ENCODE measurements around the gene HOXD10. TPM values are rescaled to one million over a fixed set of nuclear protein-coding genes. Genes with fewer than 3 reads are reported as not detected.

HOXD10 gene
- total and polyA plus RNA-seq, 12 donors: not detected

DNA sequence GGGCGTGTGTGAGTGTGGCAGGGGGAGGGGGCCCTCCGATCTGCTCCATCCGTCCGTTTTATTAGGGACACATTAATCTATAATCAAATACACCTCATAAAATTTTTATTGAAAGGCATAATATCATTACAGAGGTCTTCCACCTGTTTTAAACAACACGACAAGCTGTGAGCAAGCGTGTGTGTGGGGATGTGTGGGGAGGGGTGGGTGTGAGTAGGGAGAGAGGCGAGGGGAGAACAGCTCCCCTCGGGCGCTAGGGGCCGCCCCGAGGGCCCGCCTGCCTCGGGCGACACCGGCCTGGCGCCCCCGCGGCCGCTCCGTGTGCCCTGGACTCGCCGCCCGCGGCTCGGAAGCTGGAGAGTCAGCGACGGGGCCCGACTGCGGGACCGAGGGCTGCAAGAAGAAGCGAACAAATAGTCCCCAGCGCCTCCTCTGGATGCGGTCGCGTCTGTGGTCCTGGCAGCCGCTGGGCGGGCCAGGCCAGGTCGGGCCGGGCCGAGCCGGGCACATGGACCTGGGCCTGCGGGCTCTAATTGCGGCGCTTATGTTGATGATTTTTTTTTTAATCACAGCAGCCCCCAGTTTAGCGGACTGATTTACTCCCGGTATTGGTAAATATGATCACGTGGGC, 5.6 kb downstream of the HOXD10 start:
- peak overlapping the region in 9 of 10 donors; percentile 20 to 49 (median 37) for H3K4me3 ChIP-seq
- peaks cover 0 to 23% (median 19%) of the 10 kb centered on the region in 9 donors for H3K4me1 ChIP-seq
- WGBS, 2 donors: 2 to 4% methylated on average over 43 to 47 of the region's 47 CpGs
- no peak for DNase-seq
- peaks cover 70 to 100% (median 100%) of the 10 kb centered on the region in 7 donors for H3K27me3 ChIP-seq
- H3K27ac ChIP-seq: no peak overlapping the region
- no peaks in the 10 kb centered on the region for H3K36me3 ChIP-seq
- no peaks in the 10 kb centered on the region for H3K9me3 ChIP-seq
- peak in 2 of 8 donors; percentile 20 to 27 for ATAC-seq
- no peak for TF ChIP-seq CTCF (IDR thresholded peaks at IDR 0.05)
- intact Hi-C loops (cut with DNase I): loop anchor here in 7 of 10 donors (2.0 to 10.0 kb wide), 4 partner anchors 53 to 1025 kb away; no protein-coding TSS in a partner anchor

DNA sequence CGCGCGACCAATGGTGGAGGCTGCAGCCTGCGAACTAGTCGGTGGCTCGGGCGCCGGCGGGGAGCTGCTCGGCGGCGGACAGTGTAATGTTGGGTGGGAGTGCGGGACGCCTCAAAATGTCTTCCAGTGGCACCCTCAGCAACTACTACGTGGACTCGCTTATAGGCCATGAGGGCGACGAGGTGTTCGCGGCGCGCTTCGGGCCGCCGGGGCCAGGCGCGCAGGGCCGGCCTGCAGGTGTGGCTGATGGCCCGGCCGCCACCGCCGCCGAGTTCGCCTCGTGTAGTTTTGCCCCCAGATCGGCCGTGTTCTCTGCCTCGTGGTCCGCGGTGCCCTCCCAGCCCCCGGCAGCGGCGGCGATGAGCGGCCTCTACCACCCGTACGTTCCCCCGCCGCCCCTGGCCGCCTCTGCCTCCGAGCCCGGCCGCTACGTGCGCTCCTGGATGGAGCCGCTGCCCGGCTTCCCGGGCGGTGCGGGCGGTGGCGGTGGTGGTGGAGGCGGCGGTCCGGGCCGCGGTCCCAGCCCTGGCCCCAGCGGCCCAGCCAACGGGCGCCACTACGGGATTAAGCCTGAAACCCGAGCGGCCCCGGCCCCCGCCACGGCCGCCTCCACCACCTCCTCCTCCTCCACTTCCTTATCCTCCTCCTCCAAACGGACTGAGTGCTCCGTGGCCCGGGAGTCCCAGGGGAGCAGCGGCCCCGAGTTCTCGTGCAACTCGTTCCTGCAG, 6.3 kb downstream of the HOXD10 start, which contains the start of gene HOXD9:
HOXD9 (plus strand) TSS at position 37 of the 728 bp plus-strand sequence; CDS start at position 87, 50 bp downstream.
- intact Hi-C loops (cut with DNase I): loop anchor here in 7 of 10 donors (2.0 to 10.0 kb wide), 4 partner anchors 54 to 1024 kb away; no protein-coding TSS in a partner anchor
- 1 to 2% methylated on average over 64 to 84 of the region's 84 CpGs for WGBS, 2 donors
- DNase-seq: no peak
- H3K36me3 ChIP-seq: no peaks in the 10 kb centered on the region
- no peak within 1 kb of the TSS for H3K27ac ChIP-seq
- TF ChIP-seq CTCF (IDR thresholded peaks at IDR 0.05): no peak
- H3K27me3 ChIP-seq: peaks cover 64 to 100% (median 99%) of the 10 kb centered on the region in 7 donors
- H3K4me3 ChIP-seq: peak within 1 kb of the TSS; percentile 8 to 49 (median 36)
- ATAC-seq: peak in 3 of 8 donors; percentile 38 to 61 (median 38)
- H3K9me3 ChIP-seq: no peaks in the 10 kb centered on the region
- H3K4me1 ChIP-seq: peaks cover 0 to 26% (median 20%) of the 10 kb centered on the region in 9 donors

- Histone ChIP-seq H3K4me1 (peaks cover 0 to 33% (median 22%) of the 10 kb centered on the region in 9 donors), H3K27ac (no peak overlapping the region), H3K4me3 (peak overlapping the region in 8 of 10 donors; percentile 8 to 49 (median 37)), H3K36me3 (no peaks in the 10 kb centered on the region), H3K27me3 (peaks cover 62 to 100% (median 99%) of the 10 kb centered on the region in 7 donors), H3K9me3 (no peaks in the 10 kb centered on the region)
- WGBS, 2 donors: 4 to 8% methylated on average over 40 of the region's 40 CpGs
- TF ChIP-seq CTCF (IDR thresholded peaks at IDR 0.05): no peak
- DNase-seq (no peak), ATAC-seq (no peak)
- intact Hi-C loops (cut with DNase I): loop anchor here in 7 of 10 donors (2.0 to 10.0 kb wide), 4 partner anchors 55 to 1024 kb away; no protein-coding TSS in a partner anchor
Measured at GRCh38 chr2:176123411-176124109, 7.0 kb downstream of the HOXD10 start.

Data from heart right ventricle (tissue), 16 donors.